ENCODE measurements around the gene ZSWIM6.
"Not testable (repeated sequence)": the region's sequence is repeated elsewhere in the genome, so short reads cannot be mapped to it uniquely, and the experiment has no call there.

Gene ZSWIM6

GRCh38 chr5:61366497-61367240, 34.6 kb downstream of the ZSWIM6 start:
- no peak for DNase-seq

GRCh38 chr5:61370506-61370905, 38.4 kb downstream of the ZSWIM6 start:
- DNase-seq = no peak

GRCh38 chr5:61371474-61371873, 39.4 kb downstream of the ZSWIM6 start:
- DNase-seq = no peak

GRCh38 chr5:61379677-61380076, 47.6 kb downstream of the ZSWIM6 start:
- no peak for DNase-seq

- no peak for DNase-seq
Measured at GRCh38 chr5:61381968-61382367, 49.9 kb downstream of the ZSWIM6 start.

- no peak for DNase-seq
Measured at GRCh38 chr5:61385627-61386026, 53.6 kb downstream of the ZSWIM6 start.

- DNase-seq = no peak
Measured at GRCh38 chr5:61386045-61386800, 54.2 kb downstream of the ZSWIM6 start.

- DNase-seq = no peak
Measured at GRCh38 chr5:61389609-61390008, 57.6 kb downstream of the ZSWIM6 start.

- DNase-seq = no peak
Measured at GRCh38 chr5:61394078-61394704, 62.1 kb downstream of the ZSWIM6 start.

- DNase-seq = no peak
Measured at GRCh38 chr5:61394793-61395192, 62.7 kb downstream of the ZSWIM6 start.

- DNase-seq = no peak
Measured at GRCh38 chr5:61397238-61397637, 65.2 kb downstream of the ZSWIM6 start.

GRCh38 chr5:61397937-61398336, 65.9 kb downstream of the ZSWIM6 start:
- no peak for DNase-seq

GRCh38 chr5:61398440-61398839, 66.4 kb downstream of the ZSWIM6 start:
- DNase-seq = no peak

GRCh38 chr5:61399679-61400078, 67.6 kb downstream of the ZSWIM6 start:
- no peak for DNase-seq

GRCh38 chr5:61401726-61402125, 69.7 kb downstream of the ZSWIM6 start:
- no peak for DNase-seq

GRCh38 chr5:61402244-61402823, 70.3 kb downstream of the ZSWIM6 start:
- no peak for DNase-seq

- DNase-seq = no peak
Measured at GRCh38 chr5:61402970-61403900, 71.2 kb downstream of the ZSWIM6 start.

- no peak for DNase-seq
Measured at GRCh38 chr5:61405511-61406295, 73.6 kb downstream of the ZSWIM6 start.

- not testable (repeated sequence) for DNase-seq
Measured at GRCh38 chr5:61406497-61406896, 74.4 kb downstream of the ZSWIM6 start.

GRCh38 chr5:61407706-61408270, 75.7 kb downstream of the ZSWIM6 start:
- no peak for DNase-seq

Data from stimulated activated CD4-positive, alpha-beta T cell treated with anti-CD3 and anti-CD28 coated beads, Interleukin-4, amount 100 ng/mL, for 1 hour (primary cell).